Neural crest cell (in vitro differentiated cells): ENCODE measurements around the gene ASPN. TPM values are rescaled to one million over a fixed set of nuclear protein-coding genes. Genes with fewer than 3 reads are reported as not detected.

Source experiments
- DNase-seq: peaks from one replicate; pipeline ENCODE4 v3.0.0; 2021; ENCODE audit warnings: low read depth, mixed read lengths, low spot score
- H3K27ac Mint-ChIP-seq: one replicate; pipeline ENCODE4 v1.8.0; 2021; ENCODE audit warnings: mild to moderate bottlenecking, mixed read lengths; ENCODE audit not compliant: unreplicated experiment
- H3K27me3 Mint-ChIP-seq: 2 replicates; pipeline ENCODE4 v1.8.0; 2021; ENCODE audit warnings: low read depth, mild to moderate bottlenecking, mixed read lengths
- H3K36me3 Mint-ChIP-seq: 2 replicates; pipeline ENCODE4 v1.8.0; 2021; ENCODE audit warnings: low read depth, mild to moderate bottlenecking, mixed read lengths
- H3K4me1 Mint-ChIP-seq: 2 replicates; pipeline ENCODE4 v1.8.0; 2021; ENCODE audit warnings: mixed read lengths
- H3K4me3 Mint-ChIP-seq: one replicate; pipeline ENCODE4 v1.8.0; 2021; ENCODE audit warnings: mild to moderate bottlenecking, mixed read lengths
- H3K9me3 Mint-ChIP-seq: 2 replicates; pipeline ENCODE4 v1.8.0; 2021; ENCODE audit warnings: mixed read lengths
- CTCF ChIP-seq: fragments of 200-600 bp; sonication (generic); conservative IDR thresholded peaks from 2 replicates; pipeline ENCODE4 v1.5.0; 2021; ENCODE audit warnings: antibody characterized with exemption, mild to moderate bottlenecking
- total RNA-seq: library from RNA; stranded (reverse); gene quantifications from 2 replicates; pipeline ENCODE4 v1.2.1, GENCODE V29; 2021

The ASPN gene
- total RNA-seq, 1 donor from 2014 or later, result not detected

GRCh38 chr9:92506184-92506857 lies 24.0 kb upstream of the ASPN start:
- Mint-ChIP-seq H3K4me1 (no peaks in the 10 kb centered on the region), H3K9me3 (no peaks in the 10 kb centered on the region)

GRCh38 chr9:92504881-92505280 lies 22.6 kb upstream of the ASPN start:
- DNase-seq, result no peak
- Mint-ChIP-seq H3K36me3 (no peaks in the 10 kb centered on the region), H3K27ac (no peak overlapping the region), H3K9me3 (no peaks in the 10 kb centered on the region), H3K27me3 (no peaks in the 10 kb centered on the region), H3K4me3 (no peak overlapping the region), H3K4me1 (no peaks in the 10 kb centered on the region)
- TF ChIP-seq CTCF, result no peak

More at GRCh38 chr9:92506184-92506857, 24.0 kb upstream of the ASPN start:
- H3K36me3 Mint-ChIP-seq, result no peaks in the 10 kb centered on the region
- no peak overlapping the region for H3K4me3 Mint-ChIP-seq
- no peak for TF ChIP-seq CTCF
- no peak for DNase-seq
- no peaks in the 10 kb centered on the region for H3K27me3 Mint-ChIP-seq
- H3K27ac Mint-ChIP-seq, result no peak overlapping the region

GRCh38 chr9:92503156-92503555 lies 20.9 kb upstream of the ASPN start:
- DNase-seq, result no peak
- H3K27me3 Mint-ChIP-seq, result no peaks in the 10 kb centered on the region
- no peak overlapping the region for H3K4me3 Mint-ChIP-seq
- H3K4me1 Mint-ChIP-seq, result peaks cover 12% of the 10 kb centered on the region
- no peaks in the 10 kb centered on the region for H3K36me3 Mint-ChIP-seq
- TF ChIP-seq CTCF, result no peak
- no peaks in the 10 kb centered on the region for H3K9me3 Mint-ChIP-seq
- H3K27ac Mint-ChIP-seq, result no peak overlapping the region

GRCh38 chr9:92501671-92502393 lies 19.5 kb upstream of the ASPN start:
- TF ChIP-seq CTCF, result peak; percentile 50
- H3K36me3 Mint-ChIP-seq, result no peaks in the 10 kb centered on the region
- no peak overlapping the region for H3K4me3 Mint-ChIP-seq
- no peak for DNase-seq
- peaks cover 2% of the 10 kb centered on the region for H3K9me3 Mint-ChIP-seq
- H3K27me3 Mint-ChIP-seq, result no peaks in the 10 kb centered on the region
- H3K4me1 Mint-ChIP-seq, result peaks cover 16% of the 10 kb centered on the region
- no peak overlapping the region for H3K27ac Mint-ChIP-seq

GRCh38 chr9:92500725-92501124 lies 18.4 kb upstream of the ASPN start:
- Mint-ChIP-seq H3K4me1 (peaks cover 16% of the 10 kb centered on the region), H3K4me3 (no peak overlapping the region), H3K27ac (no peak overlapping the region), H3K27me3 (no peaks in the 10 kb centered on the region), H3K36me3 (no peaks in the 10 kb centered on the region), H3K9me3 (peaks cover 2% of the 10 kb centered on the region)
- no peak for TF ChIP-seq CTCF
- no peak for DNase-seq
